Panc1 (cell line): ENCODE measurements around the gene RHOU. TPM values are rescaled to one million over a fixed set of nuclear protein-coding genes. Genes with fewer than 3 reads are reported as not detected.

Experiments
- ATAC-seq: fragments of 200-7000 bp; cut with Tn5 transposase; 2 replicates; pipeline ENCODE4 v1.9.1; 2020; ENCODE audit warnings: mild to moderate bottlenecking, moderate library complexity
- BruUV-seq: library from RNA; stranded (reverse); fragments of 400-500 nt; replicated peaks from 2 replicates; lab custom pipeline; 2021; lab: Mats Ljungman, UMichigan
- CTCF ChIA-PET: fragments of 300-600 bp; sonication (Branson Sonifier 250); formaldehyde crosslinking; loops from one replicate; lab custom pipeline; 2022; ENCODE audit warnings: antibody characterized with exemption; lab: Charles Lee
- POLR2A ChIA-PET: fragments of 300-600 bp; sonication (Branson Sonifier 250); formaldehyde crosslinking; loops from one replicate; lab custom pipeline; 2022; ENCODE audit warnings: antibody characterized with exemption; lab: Charles Lee
- DNase-seq: peaks from one replicate; pipeline ENCODE4 v3.0.0-alpha.2; 2010; ENCODE audit warnings: low read depth, low spot score
- H3K27ac ChIP-seq: 2 replicates; pipeline ENCODE4 v1.5.1; 2011; ENCODE audit warnings: mild to moderate bottlenecking, low read length, inconsistent platforms
- H3K27me3 ChIP-seq: fragments of 200-500 bp; sonication (Bioruptor generic); 2 replicates; pipeline ENCODE4 v1.6.0; 2014; ENCODE audit warnings: low read length, inconsistent platforms; ENCODE audit not compliant: control insufficient read depth, insufficient read depth
- H3K36me3 ChIP-seq: fragments of 200-500 bp; sonication (Bioruptor generic); 2 replicates; pipeline ENCODE4 v1.5.1; 2014; ENCODE audit warnings: inconsistent platforms, mild to moderate bottlenecking, low read length, moderate library complexity; ENCODE audit not compliant: control insufficient read depth, insufficient read depth
- H3K4me1 ChIP-seq: 2 replicates; pipeline ENCODE4 v1.5.1; 2011; ENCODE audit warnings: inconsistent platforms, mild to moderate bottlenecking, low read length, moderate library complexity; ENCODE audit not compliant: control insufficient read depth, insufficient read depth
- H3K4me3 ChIP-seq, 2 experiments: 2 replicates each; pipeline ENCODE4 v1.5.1; 2011 to 2012; ENCODE audit warnings: low read depth in 2 of 2, low read length in 2 of 2, mild to moderate bottlenecking in 2 of 2, inconsistent platforms in 1 of 2, moderate library complexity in 1 of 2
- H3K9me3 ChIP-seq: fragments of 200-500 bp; sonication (Bioruptor generic); 2 replicates; pipeline ENCODE4 v1.5.1; 2014; ENCODE audit warnings: low read depth, mild to moderate bottlenecking, inconsistent platforms, low read length, moderate library complexity; ENCODE audit not compliant: control insufficient read depth, insufficient read depth
- POLR2AphosphoS5 ChIP-seq: IDR thresholded peaks from 2 replicates; pipeline ENCODE4 v1.6.1; 2012; ENCODE audit warnings: mild to moderate bottlenecking, low read depth, low read length, moderate library complexity
- SIN3A ChIP-seq: IDR thresholded peaks from 2 replicates; pipeline ENCODE4 v1.6.1; 2012; ENCODE audit warnings: low read depth, mild to moderate bottlenecking, low read length, moderate library complexity, borderline replicate concordance; ENCODE audit not compliant: insufficient read depth
- TCF7L2 ChIP-seq: IDR thresholded peaks from 2 replicates; pipeline ENCODE4 v1.6.1; 2011; ENCODE audit warnings: mild to moderate bottlenecking, low read depth, low read length, inconsistent platforms
- in situ Hi-C: cut with HindIII; loops from 2 replicates; pipeline ENCODE4 v1.10.0; 2016; ENCODE audit warnings: low sequenced_read_pairs, low pct_unique_long_range_greater_than_20kb
- intact Hi-C: fragments of 100-400 bp; cut with micrococcal nuclease; formaldehyde crosslinking; loops from one replicate; pipeline ENCODE4 v1.10.0; 2022; ENCODE audit not compliant: unreplicated experiment
- total RNA-seq: library from RNA; stranded (reverse); gene quantifications from one replicate; pipeline ENCODE4 v1.2.1, GENCODE V29; 2021; ENCODE audit not compliant: unreplicated experiment
- TF ChIP-seq, protein P1 (sequence below): fragments of 450-650 bp; IDR thresholded peaks from 2 replicates; pipeline ENCODE4 v1.5.1; 2017; ENCODE audit warnings: mild to moderate bottlenecking
- TF ChIP-seq, protein P2 (sequence below), 2 experiments: IDR thresholded peaks; 2 replicates each; pipeline ENCODE4 v1.6.1; 2011 to 2012; ENCODE audit warnings: low read depth in 2 of 2, control low read depth in 1 of 2, low read length in 1 of 2, mild to moderate bottlenecking in 1 of 2, moderate library complexity in 1 of 2; ENCODE audit not compliant: insufficient read depth in 1 of 2

The RHOU gene
- total RNA-seq, 1 experiment from 2014 or later, result 9.2 TPM

DNA sequence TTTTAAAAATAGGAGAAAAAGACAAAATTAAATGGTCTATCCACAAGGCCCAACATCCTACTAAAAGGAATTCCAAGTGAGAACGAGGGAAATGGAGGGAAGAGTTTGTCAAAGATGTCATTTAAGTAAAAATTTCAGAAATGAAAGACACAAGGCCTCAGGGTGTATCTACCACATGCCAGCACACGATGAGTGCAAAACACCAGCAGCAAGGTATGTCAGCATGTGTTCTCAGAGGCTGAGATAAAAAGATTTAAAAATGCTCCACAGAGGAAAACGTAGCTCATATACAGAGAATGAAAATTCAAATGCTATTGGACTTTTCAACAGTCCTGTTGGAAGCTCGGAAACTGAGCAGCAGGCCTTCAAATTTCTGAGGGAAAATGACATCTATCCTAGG is 42.0 kb downstream of the RHOU start:
- Histone ChIP-seq H3K27me3 (no peaks in the 10 kb centered on the region), H3K9me3 (no peaks in the 10 kb centered on the region), H3K4me1 (no peaks in the 10 kb centered on the region), H3K36me3 (no peaks in the 10 kb centered on the region), H3K27ac (no peak overlapping the region), H3K4me3 (no peak overlapping the region)
- DNase-seq, result no peak
- intact Hi-C loops, result no loop called here
- TF ChIP-seq, protein P1, sequence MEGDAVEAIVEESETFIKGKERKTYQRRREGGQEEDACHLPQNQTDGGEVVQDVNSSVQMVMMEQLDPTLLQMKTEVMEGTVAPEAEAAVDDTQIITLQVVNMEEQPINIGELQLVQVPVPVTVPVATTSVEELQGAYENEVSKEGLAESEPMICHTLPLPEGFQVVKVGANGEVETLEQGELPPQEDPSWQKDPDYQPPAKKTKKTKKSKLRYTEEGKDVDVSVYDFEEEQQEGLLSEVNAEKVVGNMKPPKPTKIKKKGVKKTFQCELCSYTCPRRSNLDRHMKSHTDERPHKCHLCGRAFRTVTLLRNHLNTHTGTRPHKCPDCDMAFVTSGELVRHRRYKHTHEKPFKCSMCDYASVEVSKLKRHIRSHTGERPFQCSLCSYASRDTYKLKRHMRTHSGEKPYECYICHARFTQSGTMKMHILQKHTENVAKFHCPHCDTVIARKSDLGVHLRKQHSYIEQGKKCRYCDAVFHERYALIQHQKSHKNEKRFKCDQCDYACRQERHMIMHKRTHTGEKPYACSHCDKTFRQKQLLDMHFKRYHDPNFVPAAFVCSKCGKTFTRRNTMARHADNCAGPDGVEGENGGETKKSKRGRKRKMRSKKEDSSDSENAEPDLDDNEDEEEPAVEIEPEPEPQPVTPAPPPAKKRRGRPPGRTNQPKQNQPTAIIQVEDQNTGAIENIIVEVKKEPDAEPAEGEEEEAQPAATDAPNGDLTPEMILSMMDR, result no peak
- in situ Hi-C loops, result no loop called here
- ATAC-seq, result no peak
- CTCF ChIA-PET, result no interaction called here
- no TSS peak for BruUV-seq
- POLR2A ChIA-PET, result no interaction called here

DNA sequence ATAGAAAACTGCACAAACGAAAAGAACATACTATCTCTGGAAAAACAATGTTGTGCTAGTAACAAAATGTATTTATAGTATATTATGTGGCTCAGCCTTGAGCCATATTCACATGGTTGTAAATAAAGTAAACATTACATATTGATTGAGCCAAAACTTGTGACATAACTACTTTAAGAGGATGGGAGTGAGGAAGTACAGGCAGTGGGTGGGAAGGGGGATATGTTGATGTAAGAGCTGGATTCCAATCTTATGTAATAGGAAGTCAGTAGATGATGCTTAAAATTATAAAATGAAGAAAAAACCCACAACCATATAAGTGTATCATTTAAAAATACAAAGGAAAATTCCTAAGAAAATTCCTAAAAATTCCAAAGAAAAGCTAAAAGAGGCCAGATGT is 42.7 kb downstream of the RHOU start:
- no peak for ATAC-seq
- BruUV-seq, result no TSS peak
- CTCF ChIA-PET, result no interaction called here

DNA sequence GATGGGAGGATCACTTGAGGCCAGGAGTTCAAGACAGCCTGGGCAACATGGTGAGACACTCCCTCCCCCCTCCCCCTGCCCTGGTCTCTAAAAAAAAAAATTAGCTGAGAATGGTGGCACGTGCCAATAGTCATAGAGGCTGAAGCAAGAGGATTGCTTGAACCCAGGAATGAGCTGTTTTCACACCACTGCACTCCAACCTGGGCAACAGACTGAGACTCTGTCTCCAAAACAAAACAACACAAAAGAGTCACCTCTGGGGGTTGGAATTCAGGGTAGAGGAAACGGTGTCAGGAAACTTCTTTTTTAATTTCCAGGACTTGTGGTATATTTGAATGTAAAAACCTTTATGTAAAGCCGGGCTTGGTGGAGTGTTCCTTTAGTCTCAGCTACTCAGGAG is 43.2 kb downstream of the RHOU start:
- no peak overlapping the region for H3K4me3 ChIP-seq
- H3K36me3 ChIP-seq, result no peaks in the 10 kb centered on the region
- ChIA-PET CTCF (no interaction called here), POLR2A (no interaction called here)
- no peak overlapping the region for H3K27ac ChIP-seq
- in situ Hi-C loops (no loop called here), intact Hi-C loops (no loop called here)
- no peaks in the 10 kb centered on the region for H3K4me1 ChIP-seq
- H3K27me3 ChIP-seq, result no peaks in the 10 kb centered on the region
- no peaks in the 10 kb centered on the region for H3K9me3 ChIP-seq
- BruUV-seq, result no TSS peak
- ATAC-seq (no peak), DNase-seq (no peak)
- TF ChIP-seq TCF7L2 (no peak), SIN3A (no peak), POLR2AphosphoS5 (no peak)
- TF ChIP-seq, protein P1, result no peak
- TF ChIP-seq, protein P2, sequence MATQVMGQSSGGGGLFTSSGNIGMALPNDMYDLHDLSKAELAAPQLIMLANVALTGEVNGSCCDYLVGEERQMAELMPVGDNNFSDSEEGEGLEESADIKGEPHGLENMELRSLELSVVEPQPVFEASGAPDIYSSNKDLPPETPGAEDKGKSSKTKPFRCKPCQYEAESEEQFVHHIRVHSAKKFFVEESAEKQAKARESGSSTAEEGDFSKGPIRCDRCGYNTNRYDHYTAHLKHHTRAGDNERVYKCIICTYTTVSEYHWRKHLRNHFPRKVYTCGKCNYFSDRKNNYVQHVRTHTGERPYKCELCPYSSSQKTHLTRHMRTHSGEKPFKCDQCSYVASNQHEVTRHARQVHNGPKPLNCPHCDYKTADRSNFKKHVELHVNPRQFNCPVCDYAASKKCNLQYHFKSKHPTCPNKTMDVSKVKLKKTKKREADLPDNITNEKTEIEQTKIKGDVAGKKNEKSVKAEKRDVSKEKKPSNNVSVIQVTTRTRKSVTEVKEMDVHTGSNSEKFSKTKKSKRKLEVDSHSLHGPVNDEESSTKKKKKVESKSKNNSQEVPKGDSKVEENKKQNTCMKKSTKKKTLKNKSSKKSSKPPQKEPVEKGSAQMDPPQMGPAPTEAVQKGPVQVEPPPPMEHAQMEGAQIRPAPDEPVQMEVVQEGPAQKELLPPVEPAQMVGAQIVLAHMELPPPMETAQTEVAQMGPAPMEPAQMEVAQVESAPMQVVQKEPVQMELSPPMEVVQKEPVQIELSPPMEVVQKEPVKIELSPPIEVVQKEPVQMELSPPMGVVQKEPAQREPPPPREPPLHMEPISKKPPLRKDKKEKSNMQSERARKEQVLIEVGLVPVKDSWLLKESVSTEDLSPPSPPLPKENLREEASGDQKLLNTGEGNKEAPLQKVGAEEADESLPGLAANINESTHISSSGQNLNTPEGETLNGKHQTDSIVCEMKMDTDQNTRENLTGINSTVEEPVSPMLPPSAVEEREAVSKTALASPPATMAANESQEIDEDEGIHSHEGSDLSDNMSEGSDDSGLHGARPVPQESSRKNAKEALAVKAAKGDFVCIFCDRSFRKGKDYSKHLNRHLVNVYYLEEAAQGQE (IDR thresholded peaks at IDR 0.05; ENCODE audit: insufficient read depth in 1 of 2, low read depth in 2 of 2, low read length in 1 of 2), result no peak

More for the DNA sequence above, 42.7 kb downstream of the RHOU start:
- Histone ChIP-seq H3K36me3 (no peaks in the 10 kb centered on the region), H3K4me3 (no peak overlapping the region), H3K4me1 (no peaks in the 10 kb centered on the region), H3K27me3 (no peaks in the 10 kb centered on the region), H3K27ac (no peak overlapping the region), H3K9me3 (no peaks in the 10 kb centered on the region)
- in situ Hi-C loops, result no loop called here
- POLR2A ChIA-PET, result no interaction called here
- no peak for DNase-seq
- TF ChIP-seq, protein P1, result no peak
- TF ChIP-seq SIN3A, result no peak
- intact Hi-C loops, result no loop called here
